Skeletal muscle tissue (tissue), 4 donors: ENCODE data around the gene GAB1. TPM values are rescaled to one million over a fixed set of nuclear protein-coding genes. Genes with fewer than 3 reads are reported as not detected.

ENCODE experiments used
- H3K27ac ChIP-seq: one replicate; pipeline ENCODE4 v1.7.0; 2013; ENCODE audit warnings: mild to moderate bottlenecking, low read depth, low read length, inconsistent platforms
- H3K27me3 ChIP-seq, 3 donors: one replicate each; pipeline ENCODE4 v1.7.0; 2013; ENCODE audit warnings: low read length in 3 of 3; ENCODE audit not compliant: control insufficient read depth in 3 of 3, insufficient read depth in 3 of 3
- H3K36me3 ChIP-seq, 3 donors: one replicate each; pipeline ENCODE4 v1.7.0; 2013; ENCODE audit warnings: low read length in 3 of 3; ENCODE audit not compliant: control insufficient read depth in 3 of 3, insufficient read depth in 3 of 3
- H3K4me1 ChIP-seq, 3 donors: one replicate each; pipeline ENCODE4 v1.7.0; 2013; ENCODE audit warnings: low read length in 3 of 3, mild to moderate bottlenecking in 3 of 3; ENCODE audit not compliant: control insufficient read depth in 3 of 3, insufficient read depth in 3 of 3
- H3K4me3 ChIP-seq, 3 donors: one replicate each; pipeline ENCODE4 v1.7.0; 2013; ENCODE audit warnings: low read length in 3 of 3
- H3K9ac ChIP-seq, 3 donors: one replicate each; pipeline ENCODE4 v1.7.0; 2013; ENCODE audit warnings: low read length in 3 of 3, mild to moderate bottlenecking in 3 of 3, moderate library complexity in 2 of 3, low read depth in 1 of 3
- H3K9me3 ChIP-seq, 3 donors: one replicate each; pipeline ENCODE4 v1.7.0; 2013; ENCODE audit warnings: low read length in 3 of 3; ENCODE audit not compliant: control insufficient read depth in 3 of 3
- total RNA-seq: library from RNA; depleted of rRNA; stranded (reverse); fragments of >200 nt; gene quantifications from one replicate; pipeline ENCODE4 v1.2.3, GENCODE V29; 2014
- donor health status: Osteomylitis.

Gene GAB1
- total RNA-seq, 1 donor from 2014 or later, result 36.0 TPM

- Histone ChIP-seq H3K4me1 (peaks cover 14 to 24% (median 24%) of the 10 kb centered on the region in 3 donors), H3K27me3 (no peaks in the 10 kb centered on the region), H3K9me3 (no peaks in the 10 kb centered on the region), H3K9ac (peak overlapping the region; percentile 79 to 98 (median 91)), H3K36me3 (no peaks in the 10 kb centered on the region), H3K4me3 (peak overlapping the region; percentile 90 to 98 (median 92)), H3K27ac (peak overlapping the region; percentile 96)
Observed at GRCh38 chr4:143335979-143336780, 496 bp upstream of the GAB1 start.

DNA sequence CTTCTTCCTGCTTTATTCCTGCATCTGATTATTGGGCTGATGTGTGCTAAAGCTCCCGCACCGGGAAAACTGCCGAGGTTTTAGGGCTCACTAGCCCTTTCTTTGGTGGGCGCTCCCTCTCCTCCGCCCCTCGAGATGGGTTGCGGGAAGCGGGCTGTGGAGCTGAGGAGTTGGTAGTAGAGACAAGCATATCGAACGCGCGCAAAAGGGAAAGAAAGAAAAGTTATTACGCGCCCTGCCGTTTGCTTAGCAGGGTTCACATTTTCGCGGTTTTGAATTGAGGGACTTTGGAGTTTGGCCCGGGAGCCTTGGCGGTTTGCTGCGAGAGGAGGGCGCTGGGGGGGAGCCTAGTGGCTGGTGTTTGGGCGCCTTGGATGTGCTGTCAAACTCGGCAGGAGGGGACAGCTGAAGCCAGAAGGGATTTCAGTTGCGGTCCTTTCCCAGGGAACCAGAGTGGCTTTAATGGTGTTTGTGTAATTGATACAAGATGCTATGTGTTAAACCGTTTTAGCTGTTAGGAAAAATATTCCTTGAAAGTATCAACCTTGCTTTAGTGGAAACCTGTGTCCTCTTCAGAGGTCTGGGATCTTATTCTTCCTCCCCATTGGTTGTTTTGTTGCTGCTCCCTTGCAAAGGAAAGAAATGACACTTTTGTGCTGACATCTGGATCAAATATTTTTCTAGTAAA lies 1.1 kb downstream of the GAB1 start:
- H3K9ac ChIP-seq, result peak overlapping the region; percentile 79 to 98 (median 91)
- H3K4me1 ChIP-seq, result peaks cover 21 to 32% (median 29%) of the 10 kb centered on the region in 3 donors
- peak overlapping the region; percentile 90 to 98 (median 92) for H3K4me3 ChIP-seq

DNA sequence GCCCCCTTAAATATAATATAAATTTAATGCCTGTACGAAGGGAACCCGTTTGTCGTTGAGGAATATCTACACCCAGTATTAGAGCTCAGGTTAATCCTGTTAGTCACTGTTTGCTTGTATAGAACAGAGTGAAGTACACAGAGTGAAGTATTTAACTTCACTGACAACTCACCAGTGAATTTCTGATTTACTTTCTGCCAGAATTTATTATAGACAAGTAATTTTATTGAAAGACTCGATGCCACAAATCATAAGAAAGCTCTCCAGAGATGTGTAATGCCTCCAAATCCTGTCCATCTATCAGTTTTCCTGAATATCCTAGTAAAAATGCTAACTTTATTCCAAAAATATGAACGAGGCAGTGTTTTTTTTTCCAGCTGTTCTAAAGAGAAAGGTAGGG lies 1.6 kb downstream of the GAB1 start:
- Histone ChIP-seq H3K9me3 (no peaks in the 10 kb centered on the region), H3K4me3 (peak overlapping the region; percentile 90 to 98 (median 92)), H3K4me1 (peaks cover 22 to 32% (median 30%) of the 10 kb centered on the region in 3 donors), H3K27me3 (no peaks in the 10 kb centered on the region), H3K9ac (peak overlapping the region in 2 of 3 donors; percentile 79 to 98), H3K27ac (no peak overlapping the region), H3K36me3 (no peaks in the 10 kb centered on the region)

More for the DNA sequence above, 1.1 kb downstream of the GAB1 start:
- peak overlapping the region; percentile 96 for H3K27ac ChIP-seq
- no peaks in the 10 kb centered on the region for H3K27me3 ChIP-seq
- no peaks in the 10 kb centered on the region for H3K36me3 ChIP-seq
- H3K9me3 ChIP-seq, result no peaks in the 10 kb centered on the region

DNA sequence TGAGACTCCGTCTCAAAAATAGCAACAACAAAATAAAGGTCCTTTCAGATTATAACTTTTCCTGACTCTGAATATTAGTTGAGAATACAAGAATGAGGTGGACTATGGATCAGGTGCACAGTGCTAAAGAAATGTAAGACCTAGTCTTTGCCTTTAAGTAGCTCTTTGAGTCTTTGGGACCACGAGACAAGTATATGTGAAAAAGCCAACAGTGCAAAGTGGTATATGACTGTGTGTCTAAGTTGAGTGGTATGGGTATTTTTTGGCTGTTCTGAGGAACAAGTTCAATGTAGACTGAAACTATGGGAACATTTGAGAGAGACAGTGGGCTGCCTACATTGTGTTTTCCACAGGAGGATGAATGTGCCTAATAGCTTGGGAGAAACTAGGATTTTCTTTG lies 2.8 kb downstream of the GAB1 start:
- H3K9ac ChIP-seq, result no peak overlapping the region
- no peaks in the 10 kb centered on the region for H3K27me3 ChIP-seq
- H3K36me3 ChIP-seq, result no peaks in the 10 kb centered on the region
- no peaks in the 10 kb centered on the region for H3K9me3 ChIP-seq
- H3K4me3 ChIP-seq, result peak overlapping the region in 1 of 3 donors; percentile 41
- H3K27ac ChIP-seq, result peak overlapping the region; percentile 20
- H3K4me1 ChIP-seq, result peaks cover 31 to 43% (median 42%) of the 10 kb centered on the region in 3 donors

GRCh38 chr4:143341186-143341755 lies 4.6 kb downstream of the GAB1 start:
- H3K9me3 ChIP-seq, result no peaks in the 10 kb centered on the region
- H3K27ac ChIP-seq, result peak overlapping the region; percentile 11
- H3K36me3 ChIP-seq, result no peaks in the 10 kb centered on the region
- peak overlapping the region in 1 of 3 donors; percentile 51 for H3K9ac ChIP-seq
- no peak overlapping the region for H3K4me3 ChIP-seq
- H3K27me3 ChIP-seq, result no peaks in the 10 kb centered on the region
- peaks cover 36 to 49% (median 42%) of the 10 kb centered on the region in 3 donors for H3K4me1 ChIP-seq

GRCh38 chr4:143343276-143343831 lies 6.7 kb downstream of the GAB1 start:
- H3K27ac ChIP-seq, result peak overlapping the region; percentile 61
- no peaks in the 10 kb centered on the region for H3K27me3 ChIP-seq
- no peak overlapping the region for H3K4me3 ChIP-seq
- H3K4me1 ChIP-seq, result peaks cover 40 to 50% (median 44%) of the 10 kb centered on the region in 3 donors
- no peak overlapping the region for H3K9ac ChIP-seq
- H3K9me3 ChIP-seq, result no peaks in the 10 kb centered on the region
- H3K36me3 ChIP-seq, result no peaks in the 10 kb centered on the region

- H3K9ac ChIP-seq, result no peak overlapping the region
- peak overlapping the region in 2 of 3 donors; percentile 0 to 32 for H3K4me3 ChIP-seq
Observed at GRCh38 chr4:143344041-143344440, 7.4 kb downstream of the GAB1 start.

DNA sequence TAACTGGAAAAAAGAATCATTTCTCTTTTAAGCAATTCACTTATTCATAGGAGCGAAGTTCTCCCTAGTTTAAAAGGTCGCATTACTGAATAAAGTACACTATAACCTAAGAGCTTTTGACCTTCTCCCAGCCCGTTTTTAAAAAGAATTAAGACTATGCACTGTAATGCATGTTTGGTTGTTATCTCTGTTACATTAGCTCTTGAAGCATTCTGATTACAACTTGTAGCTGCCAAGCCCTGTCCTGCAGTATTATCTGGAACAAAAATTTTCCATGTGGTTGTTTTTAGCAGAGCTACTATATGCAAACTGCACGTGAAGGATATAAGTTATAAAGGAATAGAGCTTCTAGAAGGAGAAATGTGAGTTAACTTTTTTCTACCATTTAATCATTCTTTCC lies 8.1 kb downstream of the GAB1 start:
- peaks cover 0 to 3% (median 0%) of the 10 kb centered on the region in 3 donors for H3K36me3 ChIP-seq
- H3K9me3 ChIP-seq, result no peaks in the 10 kb centered on the region
- H3K27ac ChIP-seq, result peak overlapping the region; percentile 61
- no peaks in the 10 kb centered on the region for H3K27me3 ChIP-seq
- peaks cover 31 to 41% (median 35%) of the 10 kb centered on the region in 3 donors for H3K4me1 ChIP-seq
- H3K9ac ChIP-seq, result no peak overlapping the region
- H3K4me3 ChIP-seq, result no peak overlapping the region

More at GRCh38 chr4:143344041-143344440, 7.4 kb downstream of the GAB1 start:
- Histone ChIP-seq H3K27ac (peak overlapping the region; percentile 61), H3K36me3 (peaks cover 0 to 3% (median 0%) of the 10 kb centered on the region in 3 donors), H3K27me3 (no peaks in the 10 kb centered on the region), H3K9me3 (no peaks in the 10 kb centered on the region), H3K4me1 (peaks cover 38 to 44% (median 42%) of the 10 kb centered on the region in 3 donors)

DNA sequence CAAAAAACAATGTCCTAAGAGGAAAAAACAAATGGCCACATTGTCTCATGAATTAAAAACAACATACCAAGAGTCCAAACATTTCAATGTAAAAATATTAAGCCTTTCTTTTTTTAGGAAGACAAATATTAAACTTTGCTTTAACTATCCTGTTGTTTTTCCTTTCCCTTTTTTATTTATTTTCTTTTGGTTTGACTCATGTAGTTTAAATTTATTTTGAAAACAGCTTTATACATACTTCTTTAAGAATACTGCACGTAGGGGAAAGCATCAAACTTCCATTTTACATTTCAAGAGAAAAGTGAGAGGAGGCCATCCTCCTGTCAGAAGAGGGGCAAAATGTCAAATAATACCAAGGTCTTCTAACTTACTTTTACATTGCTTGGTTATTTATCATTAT lies 8.7 kb downstream of the GAB1 start:
- Histone ChIP-seq H3K4me1 (peaks cover 31 to 38% (median 32%) of the 10 kb centered on the region in 3 donors), H3K27me3 (no peaks in the 10 kb centered on the region), H3K9me3 (no peaks in the 10 kb centered on the region), H3K27ac (no peak overlapping the region), H3K4me3 (no peak overlapping the region), H3K36me3 (peaks cover 0 to 3% (median 0%) of the 10 kb centered on the region in 3 donors), H3K9ac (no peak overlapping the region)
